ENCODE results near the gene MAPK11. TPM values are rescaled to one million over a fixed set of nuclear protein-coding genes. Genes with fewer than 3 reads are reported as not detected.

MAPK11 gene
- total and polyA plus RNA-seq, 8 donors: 0.29 to 13.6 (median 8.9) TPM; not detected in 1

DNA sequence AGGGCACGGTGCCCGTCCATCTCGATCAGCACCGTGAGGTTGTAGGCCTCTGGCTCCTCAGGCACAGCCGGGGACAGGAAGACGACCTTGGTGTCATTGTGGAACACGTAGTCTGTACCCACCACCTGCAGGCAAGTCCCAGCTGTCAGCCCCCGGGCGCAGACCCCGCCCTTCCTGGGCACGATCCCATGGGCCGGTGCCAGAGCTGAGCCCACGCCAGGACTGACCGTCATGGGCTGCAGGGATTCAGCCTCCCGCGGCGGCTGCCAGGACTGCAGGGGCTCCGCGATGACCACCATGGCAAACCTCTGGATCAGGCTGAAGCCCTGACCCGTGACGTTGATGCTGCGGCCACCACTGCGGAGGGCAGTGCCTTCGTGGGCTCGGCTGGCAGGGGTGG is 11.8 kb upstream of the MAPK11 start:
- Histone ChIP-seq H3K27ac (peak overlapping the region; percentile 84 to 95 (median 92)), H3K9me3 (no peaks in the 10 kb centered on the region), H3K4me1 (peaks cover 46 to 75% (median 58%) of the 10 kb centered on the region in 4 donors), H3K27me3 (no peaks in the 10 kb centered on the region), H3K36me3 (peaks cover 91 to 96% (median 95%) of the 10 kb centered on the region in 4 donors), H3K4me3 (peak overlapping the region in 1 of 4 donors; percentile 21)
- TF ChIP-seq POLR2AphosphoS5 (IDR thresholded peaks at IDR 0.05) (peak in 2 of 3 donors; percentile 29 to 35), EP300 (IDR thresholded peaks at IDR 0.05) (no peak)
- DNase-seq: peak in 1 of 2 donors; percentile 66
- intact Hi-C loops (cut with DNase I; ENCODE audit: low total_unique reads): no loop called here
- whole genome bisulfite sequencing, 5 donors: 31 to 57% (median 34%) methylated on average over 16 to 25 of the region's 25 CpGs; no CpG with 5 or more reads in 1 of the 5 donors

DNA sequence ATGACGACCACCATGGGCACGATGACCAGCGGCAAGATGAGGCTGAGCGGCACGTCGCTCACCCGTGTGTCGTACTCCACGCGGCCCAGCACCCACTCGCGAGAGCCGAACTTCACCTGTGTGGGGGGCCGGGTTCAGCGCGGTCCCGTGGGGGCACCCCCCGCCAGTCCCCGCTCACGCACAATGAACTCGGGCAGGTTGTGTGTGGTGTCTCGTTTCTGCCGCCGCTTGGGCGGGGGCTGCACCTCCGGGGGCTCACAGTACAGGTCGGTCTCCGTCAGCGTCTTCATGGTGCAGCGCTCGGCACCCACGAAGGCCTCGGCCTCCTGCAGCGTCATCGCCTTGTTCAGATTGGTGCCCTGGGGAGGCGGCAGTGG is 11.2 kb upstream of the MAPK11 start:
- Histone ChIP-seq H3K27me3 (no peaks in the 10 kb centered on the region), H3K4me3 (peak overlapping the region in 1 of 4 donors; percentile 32), H3K27ac (peak overlapping the region; percentile 84 to 95 (median 92)), H3K36me3 (peaks cover 91 to 96% (median 95%) of the 10 kb centered on the region in 4 donors), H3K4me1 (peaks cover 40 to 74% (median 54%) of the 10 kb centered on the region in 4 donors), H3K9me3 (no peaks in the 10 kb centered on the region)
- TF ChIP-seq, protein P1, sequence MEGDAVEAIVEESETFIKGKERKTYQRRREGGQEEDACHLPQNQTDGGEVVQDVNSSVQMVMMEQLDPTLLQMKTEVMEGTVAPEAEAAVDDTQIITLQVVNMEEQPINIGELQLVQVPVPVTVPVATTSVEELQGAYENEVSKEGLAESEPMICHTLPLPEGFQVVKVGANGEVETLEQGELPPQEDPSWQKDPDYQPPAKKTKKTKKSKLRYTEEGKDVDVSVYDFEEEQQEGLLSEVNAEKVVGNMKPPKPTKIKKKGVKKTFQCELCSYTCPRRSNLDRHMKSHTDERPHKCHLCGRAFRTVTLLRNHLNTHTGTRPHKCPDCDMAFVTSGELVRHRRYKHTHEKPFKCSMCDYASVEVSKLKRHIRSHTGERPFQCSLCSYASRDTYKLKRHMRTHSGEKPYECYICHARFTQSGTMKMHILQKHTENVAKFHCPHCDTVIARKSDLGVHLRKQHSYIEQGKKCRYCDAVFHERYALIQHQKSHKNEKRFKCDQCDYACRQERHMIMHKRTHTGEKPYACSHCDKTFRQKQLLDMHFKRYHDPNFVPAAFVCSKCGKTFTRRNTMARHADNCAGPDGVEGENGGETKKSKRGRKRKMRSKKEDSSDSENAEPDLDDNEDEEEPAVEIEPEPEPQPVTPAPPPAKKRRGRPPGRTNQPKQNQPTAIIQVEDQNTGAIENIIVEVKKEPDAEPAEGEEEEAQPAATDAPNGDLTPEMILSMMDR (IDR thresholded peaks at IDR 0.05): no peak
- TF ChIP-seq POLR2AphosphoS5 (IDR thresholded peaks at IDR 0.05) (no peak), EP300 (IDR thresholded peaks at IDR 0.05) (no peak), POLR2A (IDR thresholded peaks at IDR 0.05) (no peak)
- no peak for DNase-seq
- 86 to 95% (median 88%) methylated on average over 18 to 36 of the region's 36 CpGs for WGBS, 5 donors
- intact Hi-C loops (cut with DNase I; ENCODE audit: low total_unique reads): no loop called here

DNA sequence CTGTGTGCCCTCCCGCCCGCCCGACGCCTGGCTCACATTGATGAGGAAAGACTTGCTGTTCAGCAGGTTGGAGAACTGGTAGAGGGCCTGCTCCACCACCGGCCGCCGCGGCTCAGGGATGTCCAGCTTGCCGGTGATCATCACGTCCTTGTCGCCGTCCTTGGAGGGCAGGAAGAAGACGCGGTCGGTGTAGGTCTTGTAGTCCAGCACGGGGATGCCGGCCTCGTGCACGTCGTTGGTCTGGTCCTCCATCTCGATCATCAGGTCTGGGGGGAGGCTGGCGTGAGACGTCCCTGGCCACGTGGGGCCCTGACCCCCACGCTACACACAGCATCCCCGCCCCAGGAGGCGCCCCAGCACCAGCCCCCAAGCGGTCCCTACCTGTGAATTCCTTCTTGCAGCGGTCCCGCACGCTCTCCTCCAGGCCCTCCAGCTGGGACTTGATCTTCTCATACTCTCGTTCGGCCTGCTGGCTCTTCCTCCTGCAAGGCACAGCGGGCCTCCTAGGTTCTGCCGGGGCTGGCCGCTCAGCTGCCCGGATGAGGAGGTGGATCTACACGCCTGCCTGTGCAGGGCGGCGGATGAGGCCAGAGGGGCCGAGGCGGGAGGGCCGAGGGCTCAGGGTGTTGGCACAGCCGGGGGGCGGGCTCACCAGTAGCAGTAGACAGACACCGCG is 10.7 kb upstream of the MAPK11 start:
- Histone ChIP-seq H3K4me3 (peak overlapping the region in 1 of 4 donors; percentile 32), H3K27me3 (no peaks in the 10 kb centered on the region), H3K4me1 (peaks cover 36 to 74% (median 55%) of the 10 kb centered on the region in 4 donors), H3K36me3 (peaks cover 89 to 96% (median 95%) of the 10 kb centered on the region in 4 donors), H3K27ac (peak overlapping the region; percentile 84 to 95 (median 92)), H3K9me3 (no peaks in the 10 kb centered on the region)
- DNase-seq: no peak
- 72 to 84% (median 78%) methylated on average over 30 to 47 of the region's 47 CpGs for WGBS, 5 donors
- intact Hi-C loops (cut with DNase I; ENCODE audit: low total_unique reads): no loop called here
- TF ChIP-seq POLR2A (IDR thresholded peaks at IDR 0.05) (no peak), EP300 (IDR thresholded peaks at IDR 0.05) (no peak), POLR2AphosphoS5 (IDR thresholded peaks at IDR 0.05) (no peak)
- TF ChIP-seq, protein P1 (IDR thresholded peaks at IDR 0.05): no peak

- intact Hi-C loops (cut with DNase I; ENCODE audit: low total_unique reads): no loop called here
- H3K36me3 ChIP-seq: peaks cover 95 to 99% (median 98%) of the 10 kb centered on the region in 4 donors
- DNase-seq: peak in 1 of 2 donors; percentile 82
Observed at GRCh38 chr22:50280022-50280707, 10.0 kb upstream of the MAPK11 start.

GRCh38 chr22:50278956-50279619 is 8.9 kb upstream of the MAPK11 start:
- Histone ChIP-seq H3K9me3 (no peaks in the 10 kb centered on the region), H3K27ac (peak overlapping the region; percentile 84 to 95 (median 92)), H3K36me3 (peaks cover 90 to 97% (median 93%) of the 10 kb centered on the region in 4 donors), H3K4me3 (no peak overlapping the region), H3K4me1 (peaks cover 31 to 78% (median 57%) of the 10 kb centered on the region in 4 donors), H3K27me3 (no peaks in the 10 kb centered on the region)
- WGBS, 5 donors: 86 to 91% (median 89%) methylated on average over 21 to 30 of the region's 30 CpGs
- intact Hi-C loops (cut with DNase I; ENCODE audit: low total_unique reads): loop anchor here (5.0 kb wide), 1 partner anchor 58 kb away; no protein-coding TSS in a partner anchor
- TF ChIP-seq POLR2A (IDR thresholded peaks at IDR 0.05) (no peak), EP300 (IDR thresholded peaks at IDR 0.05) (no peak), POLR2AphosphoS5 (IDR thresholded peaks at IDR 0.05) (no peak)
- TF ChIP-seq, protein P1 (IDR thresholded peaks at IDR 0.05): no peak
- no peak for DNase-seq

More at GRCh38 chr22:50280022-50280707, 10.0 kb upstream of the MAPK11 start:
- no peak overlapping the region for H3K4me3 ChIP-seq
- TF ChIP-seq POLR2A (IDR thresholded peaks at IDR 0.05): no peak
- TF ChIP-seq POLR2AphosphoS5 (IDR thresholded peaks at IDR 0.05): peak in 2 of 3 donors; percentile 18 to 46
- WGBS, 5 donors: 30 to 58% (median 46%) methylated on average over 31 to 38 of the region's 38 CpGs
- H3K9me3 ChIP-seq: no peaks in the 10 kb centered on the region
- peaks cover 34 to 78% (median 58%) of the 10 kb centered on the region in 4 donors for H3K4me1 ChIP-seq
- no peaks in the 10 kb centered on the region for H3K27me3 ChIP-seq
- peak overlapping the region; percentile 84 to 95 (median 92) for H3K27ac ChIP-seq
